NB4 (cell line): Measurements from ENCODE around the gene ANXA9.

Experiments
- CTCF ChIP-seq: IDR thresholded peaks from one replicate; pipeline ENCODE4 v1.5.1; 2012; ENCODE audit warnings: low read depth, low read length
- MAX ChIP-seq: IDR thresholded peaks from 2 replicates; pipeline ENCODE4 v1.6.1; 2011; ENCODE audit warnings: low read depth, low read length
- MYC ChIP-seq: IDR thresholded peaks from 2 replicates; pipeline ENCODE4 v1.6.1; 2011; ENCODE audit warnings: low read depth, low read length
- POLR2A ChIP-seq: IDR thresholded peaks from 2 replicates; pipeline ENCODE4 v1.6.1; 2011; ENCODE audit warnings: mild to moderate bottlenecking; ENCODE audit not compliant: insufficient read length; ENCODE audit errors: extremely low read depth

- TF ChIP-seq CTCF, result no peak
- no peak for TF ChIP-seq MAX
- TF ChIP-seq POLR2A, result no peak
- TF ChIP-seq MYC, result no peak
Measured at GRCh38 chr1:150997126-150997872, 15.2 kb downstream of the ANXA9 start.
